ENCODE results near the gene FIBCD1. TPM values are rescaled to one million over a fixed set of nuclear protein-coding genes. Genes with fewer than 3 reads are reported as not detected.
"Not testable (repeated sequence)": the region's sequence is repeated elsewhere in the genome, so short reads cannot be mapped to it uniquely, and the experiment has no call there.

The FIBCD1 gene
- total RNA-seq, 2 experiments from 2014 or later: not detected

DNA sequence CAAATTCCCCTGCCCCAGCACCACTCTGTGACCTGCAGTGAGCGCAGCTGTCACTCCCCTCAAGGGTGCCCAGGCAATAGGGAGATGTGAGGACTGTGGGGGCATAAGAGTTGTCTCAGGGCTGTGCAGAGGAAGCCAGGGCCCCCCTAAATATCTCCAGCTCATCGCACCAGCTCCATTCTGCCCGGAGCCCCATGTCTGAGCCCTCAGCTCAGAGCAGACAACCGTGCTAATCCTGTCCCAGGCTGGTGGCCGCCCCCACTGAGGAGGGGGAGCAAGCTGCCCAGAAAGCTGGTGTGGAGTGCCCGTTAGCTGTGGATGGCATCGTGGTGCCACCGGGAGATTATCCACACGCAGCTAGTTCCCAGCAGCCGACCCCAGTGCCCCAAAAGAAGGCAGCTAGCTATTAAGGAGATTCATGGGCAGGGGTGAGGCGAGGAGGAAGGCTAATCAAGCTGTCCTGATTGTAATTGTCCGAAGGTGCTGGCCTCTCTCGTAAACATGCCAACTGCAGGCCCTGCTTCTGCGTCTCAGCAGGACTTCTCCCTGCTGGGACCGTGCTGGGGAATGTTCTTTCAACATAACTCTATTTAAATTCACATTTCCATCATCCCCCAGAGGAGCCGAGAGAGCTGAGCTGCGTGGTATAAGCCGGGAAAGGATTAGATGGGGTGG, 17.0 kb upstream of the FIBCD1 start:
- H3K4me3 Mint-ChIP-seq: no peak overlapping the region
- peaks cover 3% of the 10 kb centered on the region for H3K36me3 Mint-ChIP-seq (ENCODE audit: low read depth)
- ChIA-PET CTCF (no interaction called here), POLR2A (no interaction called here)
- peaks cover under 1% of the 10 kb centered on the region for H3K27me3 Mint-ChIP-seq
- no peak overlapping the region for H3K27ac Mint-ChIP-seq
- no peak for DNase-seq
- peaks cover 9% of the 10 kb centered on the region for H3K9me3 Mint-ChIP-seq
- peaks cover 1% of the 10 kb centered on the region for H3K4me1 Mint-ChIP-seq

DNA sequence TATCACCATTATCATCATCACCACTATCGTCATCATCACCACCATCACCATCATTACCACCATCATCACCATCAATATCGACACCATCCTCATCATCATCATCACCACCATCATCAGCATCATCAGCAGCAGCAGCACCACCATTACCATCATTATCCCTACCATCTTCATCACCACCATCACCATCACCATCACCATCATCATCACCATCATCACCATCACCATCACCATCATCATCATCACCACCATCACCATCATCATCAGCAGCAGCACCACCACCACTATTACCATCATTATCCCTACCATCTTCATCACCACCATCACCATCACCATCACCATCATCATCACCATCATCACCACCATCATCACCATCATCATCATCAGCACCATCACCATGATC, 15.9 kb upstream of the FIBCD1 start:
- H3K4me3 Mint-ChIP-seq; H3K27me3 Mint-ChIP-seq; DNase-seq; CTCF ChIA-PET; H3K9me3 Mint-ChIP-seq; H3K36me3 Mint-ChIP-seq (ENCODE audit: low read depth); H3K27ac Mint-ChIP-seq; H3K4me1 Mint-ChIP-seq; POLR2A ChIA-PET: not testable (repeated sequence)

DNA sequence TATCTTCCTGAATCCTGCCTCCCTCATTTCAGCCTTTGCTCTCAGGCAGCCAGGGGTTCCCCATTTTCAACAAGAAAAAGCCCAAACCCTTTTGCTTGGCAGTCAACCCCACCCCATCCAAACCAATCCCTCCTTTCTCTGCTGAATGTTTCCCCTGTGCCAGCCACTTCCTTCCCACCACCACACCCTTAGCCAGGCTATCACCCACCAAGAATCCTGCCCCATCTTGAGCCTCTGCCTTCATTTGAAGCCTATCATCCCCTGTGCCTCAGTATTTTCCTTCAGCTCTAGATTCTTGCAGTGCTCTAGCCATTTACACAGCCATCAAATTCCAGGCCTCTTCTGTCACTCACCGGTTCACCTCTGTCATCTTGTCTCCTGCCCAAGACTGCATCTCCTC, 15.3 kb upstream of the FIBCD1 start:
- POLR2A ChIA-PET: no interaction called here
- Mint-ChIP-seq H3K4me3 (no peak overlapping the region), H3K4me1 (peaks cover 1% of the 10 kb centered on the region), H3K27me3 (peaks cover 12% of the 10 kb centered on the region), H3K36me3 (ENCODE audit: low read depth) (peaks cover 3% of the 10 kb centered on the region), H3K27ac (no peak overlapping the region), H3K9me3 (peaks cover 9% of the 10 kb centered on the region)
- no peak for DNase-seq
- CTCF ChIA-PET: no interaction called here

DNA sequence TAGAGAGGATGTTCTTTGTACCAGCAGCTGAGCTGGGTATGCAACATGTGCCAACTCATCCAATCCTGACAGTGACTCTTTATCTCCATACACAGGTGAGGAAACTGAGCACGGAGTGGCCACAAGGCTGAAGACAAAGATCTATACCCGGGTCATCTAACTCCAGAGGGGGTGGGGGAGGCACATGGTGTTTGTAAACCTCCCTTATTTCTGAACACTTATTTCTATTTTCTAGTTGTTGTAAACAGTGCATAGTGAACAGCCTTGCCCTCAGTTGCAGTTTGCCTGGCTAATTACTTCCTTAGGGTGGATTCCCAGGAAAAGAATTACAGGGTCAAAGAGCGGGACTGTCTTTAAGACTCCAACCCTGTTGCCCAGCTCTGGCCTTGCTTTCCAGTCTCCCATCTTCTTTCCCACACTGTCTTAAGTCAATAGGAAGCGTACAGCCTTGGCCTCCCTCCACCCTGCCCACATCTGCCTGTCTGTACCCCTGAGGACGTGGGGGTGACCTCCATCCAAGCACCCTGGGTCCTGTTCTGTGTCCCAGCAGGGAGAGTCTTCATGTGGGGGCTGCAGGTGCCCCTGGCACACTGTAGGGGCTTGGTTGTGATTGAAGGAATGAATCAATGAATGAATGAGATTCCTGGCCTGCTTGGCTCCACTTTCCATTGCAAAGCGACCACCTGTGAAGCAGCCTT, 13.2 kb upstream of the FIBCD1 start:
- Mint-ChIP-seq H3K9me3 (no peaks in the 10 kb centered on the region), H3K4me3 (no peak overlapping the region), H3K27me3 (peaks cover 19% of the 10 kb centered on the region), H3K27ac (no peak overlapping the region), H3K36me3 (ENCODE audit: low read depth) (no peaks in the 10 kb centered on the region), H3K4me1 (peaks cover 2% of the 10 kb centered on the region)
- no peak for DNase-seq
- CTCF ChIA-PET: interaction anchor here (1.3 kb wide), 1 partner anchor 230 kb away, joined by 4 read pairs; no protein-coding TSS in a partner anchor
- POLR2A ChIA-PET: no interaction called here

DNA sequence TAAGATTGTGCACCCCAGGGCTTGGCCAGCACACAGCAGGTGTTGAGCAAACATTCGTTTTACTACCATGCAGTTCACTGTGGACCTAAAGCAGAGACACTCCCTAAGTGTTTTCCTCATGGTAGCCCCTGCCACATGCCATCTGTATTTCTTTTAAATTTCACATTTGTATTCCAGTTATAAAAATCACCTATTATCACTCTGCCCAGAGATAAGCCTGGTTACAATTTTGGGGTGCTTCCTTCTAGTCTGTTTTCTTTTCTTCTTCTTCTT, 10.9 kb upstream of the FIBCD1 start:
- H3K9me3 Mint-ChIP-seq: no peaks in the 10 kb centered on the region
- H3K36me3 Mint-ChIP-seq (ENCODE audit: low read depth): no peaks in the 10 kb centered on the region
- DNase-seq: no peak
- H3K27ac Mint-ChIP-seq: no peak overlapping the region
- ChIA-PET POLR2A (no interaction called here), CTCF (no interaction called here)
- no peak overlapping the region for H3K4me3 Mint-ChIP-seq
- H3K4me1 Mint-ChIP-seq: peaks cover 2% of the 10 kb centered on the region
- peaks cover 21% of the 10 kb centered on the region for H3K27me3 Mint-ChIP-seq

DNA sequence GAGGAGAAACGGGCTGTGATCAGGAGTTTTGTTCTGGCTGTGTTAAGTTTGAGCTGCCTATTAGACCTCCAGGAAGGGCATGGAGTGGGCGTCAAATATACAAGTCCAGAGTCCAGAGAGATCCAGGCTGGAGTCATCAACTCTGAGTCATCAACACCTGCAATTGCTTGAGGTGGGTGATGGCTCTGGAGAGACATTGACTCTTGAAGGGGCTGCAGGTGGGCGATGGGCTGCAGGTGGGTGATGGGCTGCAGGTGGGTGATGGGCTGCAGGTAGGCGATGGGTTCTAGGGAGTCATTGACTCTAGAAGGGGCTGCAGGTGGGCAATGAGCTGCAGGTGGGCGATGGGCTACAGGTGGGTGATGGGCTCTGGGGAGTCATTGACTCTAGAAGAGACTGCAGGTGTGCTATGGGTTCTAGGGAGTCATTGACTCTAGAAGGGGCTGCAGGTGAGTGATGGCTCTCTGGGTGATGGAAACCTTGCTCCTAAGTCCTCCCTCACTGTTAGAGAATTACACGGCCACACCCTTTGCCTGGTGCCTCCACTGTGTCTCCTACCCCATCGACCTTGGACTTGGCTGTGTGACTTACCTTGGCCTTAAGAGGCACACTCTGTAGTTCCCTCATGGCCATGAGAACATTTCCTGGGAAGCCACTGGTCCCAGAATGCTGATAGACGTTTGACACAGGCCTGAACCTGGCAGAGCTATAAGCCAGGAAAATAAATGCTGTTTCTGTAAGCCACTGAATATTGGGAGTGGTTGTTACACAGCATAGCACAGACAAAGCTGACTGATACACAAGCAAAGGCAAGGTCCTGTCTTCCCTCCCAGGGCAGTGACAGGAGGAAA, 10.4 kb upstream of the FIBCD1 start:
- Mint-ChIP-seq H3K9me3 (no peaks in the 10 kb centered on the region), H3K27me3 (peaks cover 21% of the 10 kb centered on the region), H3K36me3 (ENCODE audit: low read depth) (no peaks in the 10 kb centered on the region), H3K4me1 (peaks cover 2% of the 10 kb centered on the region), H3K4me3 (no peak overlapping the region), H3K27ac (no peak overlapping the region)
- POLR2A ChIA-PET: no interaction called here
- DNase-seq: no peak
- CTCF ChIA-PET: no interaction called here

DNA sequence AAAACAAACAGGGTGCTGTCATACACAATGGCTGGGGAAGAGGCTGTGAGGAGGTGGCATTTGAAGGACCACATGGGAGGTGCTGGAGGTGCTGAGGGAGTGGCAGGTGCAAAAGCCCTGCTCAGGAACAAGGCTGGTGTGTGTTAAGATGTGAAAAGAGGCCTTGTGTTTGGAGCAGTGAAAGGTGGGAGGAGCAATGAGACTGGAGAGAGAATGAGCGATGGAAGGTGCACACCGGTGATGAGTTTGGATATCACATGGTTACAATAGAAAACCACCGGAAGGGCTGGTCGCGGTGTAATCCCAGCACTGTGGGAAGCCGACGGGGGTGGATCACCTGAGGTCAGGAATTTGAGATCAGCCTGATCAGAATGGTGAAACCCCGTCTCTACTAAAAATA, 9.2 kb upstream of the FIBCD1 start:
- Mint-ChIP-seq H3K36me3 (ENCODE audit: low read depth) (no peaks in the 10 kb centered on the region), H3K4me1 (peaks cover 2% of the 10 kb centered on the region), H3K27me3 (peaks cover 24% of the 10 kb centered on the region), H3K27ac (peak overlapping the region; percentile 40), H3K4me3 (no peak overlapping the region), H3K9me3 (no peaks in the 10 kb centered on the region)
- ChIA-PET POLR2A (no interaction called here), CTCF (no interaction called here)
- DNase-seq: no peak

DNA sequence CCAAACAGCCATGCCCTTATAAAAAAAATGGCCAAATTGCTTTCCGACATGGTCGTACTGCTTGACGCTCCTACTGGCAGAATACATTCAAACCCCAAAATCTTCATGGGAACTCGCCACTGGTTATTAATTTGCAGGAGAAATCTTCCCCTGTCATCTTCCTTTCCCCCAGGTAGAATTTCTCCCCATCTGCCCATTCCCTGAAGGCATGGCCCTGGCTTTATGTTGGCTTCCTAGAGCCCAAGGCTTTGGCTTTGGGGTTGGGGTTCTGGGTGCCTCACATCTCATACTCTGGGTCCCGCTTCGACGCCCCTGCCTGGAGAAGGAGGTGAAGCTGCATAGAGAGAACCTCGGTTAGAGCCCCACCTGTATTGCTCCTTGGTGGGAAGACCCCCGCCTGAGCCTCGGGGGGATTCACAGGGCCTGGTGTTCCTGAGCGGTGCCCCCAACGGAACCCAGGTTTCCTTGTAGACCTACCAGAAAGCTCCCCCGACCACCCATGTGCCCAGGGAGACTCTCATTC, 8.6 kb upstream of the FIBCD1 start:
- Mint-ChIP-seq H3K36me3 (ENCODE audit: low read depth) (no peaks in the 10 kb centered on the region), H3K27me3 (peaks cover 24% of the 10 kb centered on the region), H3K27ac (no peak overlapping the region), H3K4me3 (no peak overlapping the region), H3K9me3 (no peaks in the 10 kb centered on the region), H3K4me1 (peaks cover 2% of the 10 kb centered on the region)
- POLR2A ChIA-PET: no interaction called here
- CTCF ChIA-PET: no interaction called here
- DNase-seq: no peak

DNA sequence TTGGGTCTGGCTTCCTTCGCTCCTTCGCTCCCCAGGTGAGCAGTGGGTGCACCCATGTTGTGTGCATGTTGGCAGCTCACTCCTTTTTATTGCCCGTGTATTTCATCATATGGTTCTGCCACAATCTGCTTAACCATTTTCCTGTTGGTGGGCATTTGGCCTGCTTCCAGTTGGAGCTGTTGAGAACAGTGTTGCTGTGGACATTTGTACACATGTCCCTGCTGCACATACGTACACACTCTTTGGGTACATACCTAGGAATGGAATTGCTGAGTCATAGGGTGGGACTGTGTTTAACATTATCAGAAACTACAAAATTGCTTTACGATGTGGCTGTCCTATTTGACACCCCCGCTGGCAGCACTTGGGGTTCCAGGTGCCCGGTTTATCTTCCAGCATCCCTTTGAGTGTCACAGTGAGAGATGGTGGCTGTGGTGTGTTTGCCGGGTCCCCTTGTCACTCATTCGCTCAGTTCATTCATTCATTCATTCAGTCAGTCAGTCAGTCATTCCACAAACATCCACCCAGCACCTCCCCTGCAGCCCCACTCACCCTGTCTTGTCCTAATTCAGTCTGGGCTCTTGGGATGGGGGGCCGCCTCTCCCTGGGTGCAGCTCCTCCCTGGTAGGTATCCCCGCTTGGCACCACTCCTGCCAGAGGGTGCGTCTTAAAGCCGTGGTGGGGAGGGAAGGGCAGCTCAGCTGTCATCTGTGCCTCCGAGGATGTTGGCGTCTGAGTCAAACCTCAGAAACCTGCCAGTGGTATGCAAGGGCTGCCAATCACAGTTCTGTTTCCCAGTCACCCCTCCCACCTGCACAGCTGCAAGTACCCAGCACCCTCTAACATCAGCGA, 7.9 kb upstream of the FIBCD1 start:
- Mint-ChIP-seq H3K27ac (no peak overlapping the region), H3K4me3 (no peak overlapping the region), H3K4me1 (peaks cover 2% of the 10 kb centered on the region), H3K36me3 (ENCODE audit: low read depth) (no peaks in the 10 kb centered on the region), H3K9me3 (no peaks in the 10 kb centered on the region), H3K27me3 (peaks cover 24% of the 10 kb centered on the region)
- ChIA-PET CTCF (no interaction called here), POLR2A (no interaction called here)
- no peak for DNase-seq

DNA sequence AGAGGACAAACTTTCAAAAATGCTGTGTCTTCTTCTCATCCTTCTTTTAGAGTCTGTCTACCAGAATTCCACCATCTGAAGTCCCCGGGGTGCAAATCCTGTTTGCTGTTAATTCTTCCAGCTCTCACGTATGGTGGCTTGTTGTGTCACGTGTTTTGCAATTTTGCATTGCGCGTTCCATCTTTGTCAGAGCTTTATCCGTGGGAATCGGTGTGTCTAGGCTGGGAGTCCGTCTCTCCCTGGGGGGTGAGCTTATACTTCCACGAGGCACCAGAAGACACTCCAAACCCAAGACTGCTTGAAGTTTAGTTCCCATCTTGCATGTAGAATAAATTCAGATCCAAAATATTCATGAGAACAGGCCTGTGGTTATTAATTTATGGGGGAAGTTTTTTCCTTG, 6.1 kb upstream of the FIBCD1 start:
- no peak for DNase-seq
- ChIA-PET CTCF (no interaction called here), POLR2A (no interaction called here)
- Mint-ChIP-seq H3K27me3 (peaks cover 34% of the 10 kb centered on the region), H3K9me3 (no peaks in the 10 kb centered on the region), H3K4me1 (peaks cover 9% of the 10 kb centered on the region), H3K36me3 (ENCODE audit: low read depth) (no peaks in the 10 kb centered on the region), H3K4me3 (no peak overlapping the region), H3K27ac (no peak overlapping the region)

DNA sequence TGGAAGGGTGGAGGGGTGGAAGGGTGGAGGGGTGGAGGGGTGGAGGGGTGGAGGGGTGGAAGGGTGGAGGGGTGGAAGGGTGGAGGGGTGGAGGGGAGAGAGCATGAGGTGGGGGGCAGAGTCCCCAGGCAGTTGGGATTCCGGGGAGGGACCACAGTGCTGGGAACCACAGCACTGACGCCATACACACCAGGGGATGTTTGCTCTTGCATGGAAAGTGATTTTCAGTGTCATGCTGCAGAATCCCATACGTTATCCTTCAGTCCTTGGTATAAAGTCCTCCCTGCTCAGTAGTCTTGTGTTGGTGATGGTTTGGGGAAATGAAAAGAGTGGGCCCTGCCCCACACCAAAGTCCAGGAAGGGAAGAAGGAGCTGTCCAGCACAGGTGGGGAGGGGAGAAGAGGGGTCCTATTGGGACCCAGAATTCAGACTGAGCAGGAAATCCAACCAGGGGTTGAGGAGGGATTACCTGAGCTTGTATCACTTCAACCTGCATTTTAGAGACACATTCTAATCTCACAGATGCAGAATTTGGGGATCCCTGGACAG, 5.5 kb upstream of the FIBCD1 start:
- ChIA-PET CTCF (no interaction called here), POLR2A (no interaction called here)
- peaks cover 31% of the 10 kb centered on the region for H3K27me3 Mint-ChIP-seq
- H3K4me3 Mint-ChIP-seq: no peak overlapping the region
- no peaks in the 10 kb centered on the region for H3K36me3 Mint-ChIP-seq (ENCODE audit: low read depth)
- no peak overlapping the region for H3K27ac Mint-ChIP-seq
- H3K4me1 Mint-ChIP-seq: peaks cover 9% of the 10 kb centered on the region
- DNase-seq: no peak
- H3K9me3 Mint-ChIP-seq: no peaks in the 10 kb centered on the region

DNA sequence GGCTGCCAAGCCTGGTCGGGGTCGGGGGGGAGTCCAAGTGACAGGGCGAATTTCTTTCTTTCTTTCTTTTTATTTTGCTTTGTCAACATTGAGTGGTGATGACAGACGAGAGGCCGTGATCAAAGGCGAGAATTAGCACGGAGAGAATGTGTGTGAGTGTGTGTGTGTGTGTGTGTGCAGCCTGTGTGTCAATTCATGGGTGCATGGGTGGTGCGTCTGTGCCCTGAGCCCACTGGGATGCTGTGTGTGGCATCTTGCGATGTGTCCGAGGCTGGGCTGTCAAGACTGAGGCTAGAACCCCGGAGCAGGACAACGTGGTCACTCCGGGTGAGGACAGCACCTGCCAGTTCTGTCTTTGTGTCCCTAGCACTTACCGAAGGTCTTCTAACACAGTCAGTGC, 4.7 kb upstream of the FIBCD1 start:
- no peak for DNase-seq
- no peak overlapping the region for H3K4me3 Mint-ChIP-seq
- ChIA-PET POLR2A (no interaction called here), CTCF (interaction anchor here (1.5 to 1.6 kb wide), 2 partner anchors 100 to 243 kb away, joined by 3 to 4 read pairs; no protein-coding TSS in a partner anchor)
- H3K4me1 Mint-ChIP-seq: peaks cover 10% of the 10 kb centered on the region
- H3K27ac Mint-ChIP-seq: no peak overlapping the region
- H3K9me3 Mint-ChIP-seq: no peaks in the 10 kb centered on the region
- peaks cover 28% of the 10 kb centered on the region for H3K27me3 Mint-ChIP-seq
- no peaks in the 10 kb centered on the region for H3K36me3 Mint-ChIP-seq (ENCODE audit: low read depth)

DNA sequence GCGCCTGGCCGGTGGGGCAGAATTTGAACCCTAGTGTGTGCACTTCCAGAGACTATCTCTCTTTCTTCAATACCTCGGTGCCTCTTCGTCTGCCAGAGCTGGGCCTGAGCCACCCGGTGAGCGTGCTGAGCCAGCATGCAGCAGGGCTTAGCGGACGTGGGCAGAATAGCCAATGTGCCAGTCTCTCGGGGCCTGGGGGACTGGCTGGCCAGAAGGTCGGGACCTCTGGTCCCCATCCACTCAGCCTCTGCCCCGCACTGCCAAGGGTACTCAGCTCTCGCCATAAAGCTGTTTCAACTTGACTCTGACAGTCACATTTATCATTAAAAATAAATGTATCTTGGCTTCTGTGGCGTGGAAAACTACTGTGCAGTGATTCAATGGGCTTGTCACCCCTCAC, 4.2 kb upstream of the FIBCD1 start:
- CTCF ChIA-PET: interaction anchor here (0.9 to 1.6 kb wide), 3 partner anchors 78 to 242 kb away, joined by 3 to 5 read pairs (median 4); no protein-coding TSS in a partner anchor
- Mint-ChIP-seq H3K27me3 (peaks cover 28% of the 10 kb centered on the region), H3K27ac (no peak overlapping the region), H3K4me3 (no peak overlapping the region), H3K9me3 (no peaks in the 10 kb centered on the region), H3K36me3 (ENCODE audit: low read depth) (no peaks in the 10 kb centered on the region), H3K4me1 (peaks cover 10% of the 10 kb centered on the region)
- POLR2A ChIA-PET: no interaction called here
- DNase-seq: no peak
